ENCODE results near the gene C1orf105.

DNA sequence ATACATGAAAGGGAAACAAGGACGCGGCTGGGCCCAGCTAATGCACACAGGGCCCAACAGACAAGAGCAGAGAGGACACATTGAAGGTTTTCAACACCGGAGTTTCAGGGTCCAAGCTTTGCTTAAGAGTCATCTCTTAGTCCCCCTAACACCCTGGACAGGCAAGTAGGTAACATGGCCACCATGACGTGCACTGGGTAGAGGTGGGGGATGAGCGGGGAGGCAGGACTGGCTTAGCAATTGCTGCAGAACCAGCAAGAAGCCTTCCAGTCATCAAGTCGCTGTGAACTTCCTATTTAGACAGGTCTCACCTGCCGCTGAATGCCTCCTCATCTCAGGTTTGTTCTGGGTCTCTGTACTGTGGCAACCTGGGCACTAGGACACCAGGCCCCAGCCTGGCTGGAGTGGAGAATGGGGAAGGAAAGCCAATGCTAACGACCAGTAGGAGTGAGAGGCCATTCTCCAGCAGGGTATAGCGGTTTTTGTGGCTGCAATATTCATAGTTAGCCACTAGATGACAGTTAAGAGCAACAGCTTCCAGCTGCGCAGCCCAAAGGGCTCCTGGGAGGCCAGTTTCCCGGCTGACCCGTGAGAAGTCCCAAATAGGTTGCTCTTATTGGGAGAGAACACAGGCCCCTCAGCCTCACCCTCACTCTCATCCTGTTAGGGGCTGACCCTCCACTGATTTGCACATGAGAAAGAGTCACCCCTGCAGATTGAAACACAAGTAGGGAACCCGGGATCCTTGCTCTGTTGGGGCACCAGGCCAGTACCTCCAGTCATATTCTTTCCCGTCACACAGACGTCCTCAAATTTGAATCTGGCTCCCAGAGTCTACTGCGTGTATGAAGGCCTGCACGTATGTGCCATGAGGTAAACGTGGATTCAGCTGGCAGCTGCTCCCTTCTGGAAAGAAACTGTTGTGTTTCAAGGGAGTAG, 29.4 kb downstream of the C1orf105 start:
- TF ChIP-seq EZH2 (IDR thresholded peaks at IDR 0.05; ENCODE audit: borderline replicate concordance, low read depth, low read length, poor library complexity, severe bottlenecking) (no peak), CTCF (conservative IDR thresholded peaks at IDR 0.05; ENCODE audit: low read depth, low read length) (peak; percentile 83)

Measured in A673 (cell line).